ENCODE data around the gene ACOXL. TPM values are rescaled to one million over a fixed set of nuclear protein-coding genes. Genes with fewer than 3 reads are reported as not detected.
A peak's percentile ranks its signal among the peaks of the same experiment; 100 is the strongest.
"Not testable (repeated sequence)": the region's sequence is repeated elsewhere in the genome, so short reads cannot be mapped to it uniquely, and the experiment has no call there.

The ACOXL gene
- not detected for polyA plus RNA-seq

- H3K27ac Mint-ChIP-seq = no peak within 1 kb of the TSS
- peaks cover 0 to 5% (median 0%) of the 10 kb centered on the region in 3 donors for H3K36me3 Mint-ChIP-seq
- peaks cover 14 to 18% of the 10 kb centered on the region in 2 donors for H3K4me1 Mint-ChIP-seq
- DNase-seq = peak in 1 of 3 donors; percentile 13
- no peaks in the 10 kb centered on the region for H3K9me3 Mint-ChIP-seq
- peaks cover 24 to 36% (median 27%) of the 10 kb centered on the region in 3 donors for H3K27me3 Mint-ChIP-seq (ENCODE audit: low read depth in 3 of 3)
- peak within 1 kb of the TSS; percentile 55 to 71 (median 61) for H3K4me3 Mint-ChIP-seq
Observed at GRCh38 chr2:110732422-110733413, at the start of gene ACOXL. TSS of gene ACOXL (plus strand) at chr2:110732573. CDS start at chr2:110768390, 35,817 bp downstream.

- Mint-ChIP-seq H3K27me3 (ENCODE audit: low read depth in 3 of 3) (peaks cover 10 to 21% (median 14%) of the 10 kb centered on the region in 3 donors), H3K27ac (no peak overlapping the region), H3K36me3 (no peaks in the 10 kb centered on the region), H3K4me3 (no peak overlapping the region), H3K9me3 (peaks cover 0 to 6% (median 1%) of the 10 kb centered on the region in 6 donors), H3K4me1 (peaks cover 14 to 15% of the 10 kb centered on the region in 2 donors)
- DNase-seq = no peak
Observed at GRCh38 chr2:110682872-110683271, 49.5 kb upstream of the ACOXL start.

GRCh38 chr2:110687775-110688484 is 44.4 kb upstream of the ACOXL start:
- H3K27me3 Mint-ChIP-seq (ENCODE audit: low read depth in 3 of 3) = peaks cover 2 to 14% (median 2%) of the 10 kb centered on the region in 3 donors
- H3K4me1 Mint-ChIP-seq, H3K27ac Mint-ChIP-seq, DNase-seq, H3K36me3 Mint-ChIP-seq, H3K4me3 Mint-ChIP-seq, H3K9me3 Mint-ChIP-seq: not testable (repeated sequence)

GRCh38 chr2:110688594-110689091 is 43.7 kb upstream of the ACOXL start:
- no peak overlapping the region for H3K4me3 Mint-ChIP-seq
- no peak for DNase-seq

GRCh38 chr2:110690083-110690965 is 42.0 kb upstream of the ACOXL start:
- H3K27me3 Mint-ChIP-seq (ENCODE audit: low read depth in 3 of 3) = peaks cover 2 to 14% (median 3%) of the 10 kb centered on the region in 3 donors
- H3K4me1 Mint-ChIP-seq = peaks cover 5 to 13% of the 10 kb centered on the region in 2 donors
- peaks cover 1 to 9% (median 4%) of the 10 kb centered on the region in 6 donors for H3K9me3 Mint-ChIP-seq
- no peak for DNase-seq
- H3K4me3 Mint-ChIP-seq = no peak overlapping the region
- peaks cover 0 to 3% (median 0%) of the 10 kb centered on the region in 3 donors for H3K36me3 Mint-ChIP-seq
- no peak overlapping the region for H3K27ac Mint-ChIP-seq

More at GRCh38 chr2:110688594-110689091, 43.7 kb upstream of the ACOXL start:
- H3K27me3 Mint-ChIP-seq (ENCODE audit: low read depth in 3 of 3) = peaks cover 2 to 17% (median 2%) of the 10 kb centered on the region in 3 donors
- no peak overlapping the region for H3K27ac Mint-ChIP-seq
- H3K36me3 Mint-ChIP-seq = peaks cover 0 to 3% (median 0%) of the 10 kb centered on the region in 3 donors
- H3K4me1 Mint-ChIP-seq = no peaks in the 10 kb centered on the region
- H3K9me3 Mint-ChIP-seq = peaks cover 1 to 9% (median 4%) of the 10 kb centered on the region in 6 donors

GRCh38 chr2:110691612-110692258 is 40.6 kb upstream of the ACOXL start:
- Mint-ChIP-seq H3K4me3 (no peak overlapping the region), H3K27ac (no peak overlapping the region), H3K9me3 (peaks cover 1 to 9% (median 4%) of the 10 kb centered on the region in 6 donors), H3K36me3 (peaks cover 0 to 3% (median 0%) of the 10 kb centered on the region in 3 donors), H3K27me3 (ENCODE audit: low read depth in 3 of 3) (peaks cover 2 to 11% (median 3%) of the 10 kb centered on the region in 3 donors), H3K4me1 (peaks cover 8 to 16% of the 10 kb centered on the region in 2 donors)
- no peak for DNase-seq

GRCh38 chr2:110695146-110695898 is 37.1 kb upstream of the ACOXL start:
- H3K27ac Mint-ChIP-seq, H3K4me3 Mint-ChIP-seq, H3K36me3 Mint-ChIP-seq, DNase-seq, H3K9me3 Mint-ChIP-seq: not testable (repeated sequence)
- peaks cover 8 to 16% of the 10 kb centered on the region in 2 donors for H3K4me1 Mint-ChIP-seq
- peaks cover 1 to 11% (median 2%) of the 10 kb centered on the region in 3 donors for H3K27me3 Mint-ChIP-seq (ENCODE audit: low read depth in 3 of 3)

GRCh38 chr2:110698253-110698652 is 34.1 kb upstream of the ACOXL start:
- not testable (repeated sequence) for H3K9me3 Mint-ChIP-seq; H3K27me3 Mint-ChIP-seq (ENCODE audit: low read depth in 3 of 3); H3K36me3 Mint-ChIP-seq; DNase-seq; H3K27ac Mint-ChIP-seq; H3K4me3 Mint-ChIP-seq
- peaks cover 8 to 16% of the 10 kb centered on the region in 2 donors for H3K4me1 Mint-ChIP-seq

GRCh38 chr2:110702514-110703380 is 29.6 kb upstream of the ACOXL start:
- H3K4me1 Mint-ChIP-seq = no peaks in the 10 kb centered on the region
- H3K27ac Mint-ChIP-seq = no peak overlapping the region
- H3K36me3 Mint-ChIP-seq = no peaks in the 10 kb centered on the region
- H3K27me3 Mint-ChIP-seq (ENCODE audit: low read depth in 3 of 3) = peaks cover 4 to 7% (median 5%) of the 10 kb centered on the region in 3 donors
- H3K9me3 Mint-ChIP-seq = no peaks in the 10 kb centered on the region
- DNase-seq = no peak
- no peak overlapping the region for H3K4me3 Mint-ChIP-seq

GRCh38 chr2:110707386-110707965 is 24.9 kb upstream of the ACOXL start:
- Mint-ChIP-seq H3K4me1 (no peaks in the 10 kb centered on the region), H3K4me3 (no peak overlapping the region), H3K36me3 (no peaks in the 10 kb centered on the region), H3K27ac (no peak overlapping the region), H3K9me3 (no peaks in the 10 kb centered on the region), H3K27me3 (ENCODE audit: low read depth in 3 of 3) (peaks cover 9 to 21% (median 17%) of the 10 kb centered on the region in 3 donors)
- DNase-seq = no peak

- Mint-ChIP-seq H3K27me3 (ENCODE audit: low read depth in 3 of 3) (peaks cover 12 to 21% (median 17%) of the 10 kb centered on the region in 3 donors), H3K36me3 (peaks cover 0 to 3% (median 0%) of the 10 kb centered on the region in 3 donors), H3K4me1 (no peaks in the 10 kb centered on the region), H3K27ac (no peak overlapping the region), H3K9me3 (no peaks in the 10 kb centered on the region), H3K4me3 (no peak overlapping the region)
- no peak for DNase-seq
Observed at GRCh38 chr2:110708455-110708854, 23.9 kb upstream of the ACOXL start.
